ENCODE measurements around the gene S100A3.

Gene S100A3

GRCh38 chr1:153498746-153499145, 50.3 kb downstream of the S100A3 start:
- H3K9ac ChIP-seq (ENCODE audit: low read length in 5 of 5) = no peak overlapping the region
- no peak overlapping the region for H3K4me3 ChIP-seq (ENCODE audit: low read depth in 1 of 5, low read length in 5 of 5)
- H3K27ac ChIP-seq (ENCODE audit: low read depth, low read length) = no peak overlapping the region
- no peaks in the 10 kb centered on the region for H3K36me3 ChIP-seq (ENCODE audit: control insufficient read depth in 5 of 5, insufficient read depth in 5 of 5, low read length in 5 of 5)
- peaks cover 0 to 2% (median 0%) of the 10 kb centered on the region in 5 donors for H3K4me1 ChIP-seq (ENCODE audit: control insufficient read depth in 5 of 5, insufficient read depth in 5 of 5, low read length in 5 of 5)
- H3K27me3 ChIP-seq (ENCODE audit: control insufficient read depth in 5 of 5, insufficient read depth in 4 of 5, low read length in 5 of 5) = no peaks in the 10 kb centered on the region
- H3K9me3 ChIP-seq (ENCODE audit: control insufficient read depth in 5 of 5, low read length in 5 of 5) = no peaks in the 10 kb centered on the region

All from subcutaneous abdominal adipose tissue (tissue), 5 donors.